Activated naive CD4-positive, alpha-beta T cell treated with anti-CD3 and anti-CD28 coated beads, Interleukin-2, amount 50 U/mL, for 24 hours (primary cell): ENCODE results near the gene TMEM9B.
A peak's percentile ranks its signal among the peaks of the same experiment; 100 is the strongest.

Experiments used
- H3K27ac Mint-ChIP-seq: one replicate; pipeline ENCODE4 v1.8.0; 2021; ENCODE audit warnings: mild to moderate bottlenecking, mixed read lengths
- H3K27me3 Mint-ChIP-seq: one replicate; pipeline ENCODE4 v1.8.0; 2021; ENCODE audit warnings: mixed read lengths
- H3K36me3 Mint-ChIP-seq: one replicate; pipeline ENCODE4 v1.8.0; 2021; ENCODE audit warnings: mixed read lengths
- H3K4me1 Mint-ChIP-seq: one replicate; pipeline ENCODE4 v1.8.0; 2021; ENCODE audit warnings: mixed read lengths
- H3K4me3 Mint-ChIP-seq: one replicate; pipeline ENCODE4 v1.8.0; 2021; ENCODE audit warnings: mild to moderate bottlenecking, mixed read lengths
- H3K9me3 Mint-ChIP-seq: one replicate; pipeline ENCODE4 v1.8.0; 2021; ENCODE audit warnings: mixed read lengths

TMEM9B gene

DNA sequence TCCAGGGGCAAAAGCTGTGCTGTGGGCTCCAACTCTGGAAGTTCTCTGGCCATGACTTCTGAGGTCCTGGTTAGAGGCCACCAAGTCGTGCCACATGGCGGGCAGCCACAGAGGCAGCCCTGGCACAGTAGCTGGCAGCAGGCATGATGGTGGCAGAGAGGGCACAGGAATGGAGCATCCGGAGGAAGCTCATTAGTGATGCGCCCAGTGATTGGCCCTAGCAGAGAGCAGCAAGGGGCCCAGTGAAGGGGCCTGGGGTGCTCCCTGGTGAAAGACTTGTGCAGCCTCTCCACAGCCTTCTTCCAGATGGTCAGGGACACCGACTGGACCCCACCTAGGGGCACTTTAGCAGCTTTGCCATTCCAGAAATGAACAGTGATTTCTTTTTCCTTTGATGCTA, 38.5 kb downstream of the TMEM9B start:
- H3K36me3 Mint-ChIP-seq = no peaks in the 10 kb centered on the region
- H3K4me3 Mint-ChIP-seq = no peak overlapping the region
- H3K9me3 Mint-ChIP-seq = no peaks in the 10 kb centered on the region
- H3K4me1 Mint-ChIP-seq = no peaks in the 10 kb centered on the region
- H3K27ac Mint-ChIP-seq = no peak overlapping the region
- no peaks in the 10 kb centered on the region for H3K27me3 Mint-ChIP-seq

DNA sequence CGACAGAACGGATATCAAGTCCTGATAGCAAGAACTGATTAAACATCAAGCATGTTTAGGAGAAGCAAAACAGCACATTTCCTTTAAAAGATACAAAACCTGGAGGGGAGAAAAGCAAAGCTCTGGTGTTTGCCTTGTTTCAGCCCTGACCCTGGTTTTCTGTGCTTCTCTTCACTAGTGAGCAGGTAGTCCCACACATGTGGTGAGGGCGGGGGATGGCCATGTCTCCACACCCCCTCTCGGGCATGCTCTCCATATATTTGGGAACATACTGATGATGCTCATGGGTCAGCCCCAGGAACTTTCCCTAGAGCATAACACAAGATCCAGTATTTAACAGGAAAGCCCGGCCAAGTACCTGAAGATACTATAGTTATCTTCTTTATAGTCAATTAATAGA, 41.6 kb downstream of the TMEM9B start:
- no peaks in the 10 kb centered on the region for H3K4me1 Mint-ChIP-seq
- H3K9me3 Mint-ChIP-seq = no peaks in the 10 kb centered on the region
- H3K27me3 Mint-ChIP-seq = no peaks in the 10 kb centered on the region
- H3K36me3 Mint-ChIP-seq = peaks cover 6% of the 10 kb centered on the region
- H3K27ac Mint-ChIP-seq = no peak overlapping the region
- H3K4me3 Mint-ChIP-seq = no peak overlapping the region

DNA sequence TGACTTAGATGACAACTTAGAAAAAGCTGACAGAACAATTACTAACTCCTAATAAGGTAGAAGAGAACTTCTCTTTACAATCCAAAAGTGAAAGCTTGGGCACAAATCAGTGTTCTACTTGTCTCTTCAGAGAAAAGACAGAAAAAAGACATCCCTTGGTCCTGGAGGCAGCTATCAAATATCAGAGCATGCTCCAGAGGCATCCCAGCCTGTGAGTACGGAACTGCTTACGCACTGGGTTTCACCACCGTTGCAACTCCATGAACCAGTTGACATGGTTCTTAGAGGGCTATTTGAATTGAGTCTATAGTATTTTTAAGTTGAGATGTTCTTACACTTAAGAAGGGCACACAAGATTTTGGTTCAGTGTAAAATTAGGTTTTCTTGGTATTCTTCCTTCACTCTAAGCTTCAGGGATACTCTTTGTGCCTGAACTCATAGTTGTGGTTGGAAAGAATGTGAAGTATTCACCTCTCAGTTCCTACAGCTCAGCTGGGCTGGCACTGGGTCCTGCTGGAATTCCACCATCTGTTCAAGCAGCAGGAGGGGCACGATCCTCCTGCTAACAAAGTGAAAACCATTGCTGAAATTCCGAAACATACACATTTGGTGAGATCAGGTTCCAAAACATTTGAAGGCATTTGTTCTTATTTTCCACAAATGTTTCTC, 47.0 kb downstream of the TMEM9B start:
- no peaks in the 10 kb centered on the region for H3K9me3 Mint-ChIP-seq
- H3K4me1 Mint-ChIP-seq = peaks cover 19% of the 10 kb centered on the region
- H3K27me3 Mint-ChIP-seq = no peaks in the 10 kb centered on the region
- no peak overlapping the region for H3K27ac Mint-ChIP-seq
- no peak overlapping the region for H3K4me3 Mint-ChIP-seq
- peaks cover 6% of the 10 kb centered on the region for H3K36me3 Mint-ChIP-seq

DNA sequence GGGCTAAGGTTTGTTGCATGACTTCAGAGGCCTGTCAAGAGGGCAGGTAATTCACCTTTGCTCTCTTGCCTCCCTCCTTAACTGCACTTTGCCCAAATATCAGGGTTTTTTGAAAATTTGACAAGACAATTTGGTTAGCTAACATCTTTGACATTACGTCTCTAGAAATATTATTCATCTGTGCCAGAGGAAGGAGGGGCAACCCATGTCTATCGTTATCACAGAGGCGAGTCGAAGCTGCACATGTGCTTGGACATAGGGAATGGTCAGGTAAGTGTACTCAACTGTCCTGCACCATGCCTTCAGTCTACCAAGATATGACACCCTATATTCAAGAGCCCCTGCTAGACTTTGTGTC, 49.6 kb downstream of the TMEM9B start:
- Mint-ChIP-seq H3K4me3 (peak overlapping the region; percentile 79), H3K4me1 (peaks cover 32% of the 10 kb centered on the region), H3K9me3 (no peaks in the 10 kb centered on the region), H3K27ac (peak overlapping the region; percentile 94), H3K27me3 (no peaks in the 10 kb centered on the region), H3K36me3 (peaks cover 6% of the 10 kb centered on the region)

DNA sequence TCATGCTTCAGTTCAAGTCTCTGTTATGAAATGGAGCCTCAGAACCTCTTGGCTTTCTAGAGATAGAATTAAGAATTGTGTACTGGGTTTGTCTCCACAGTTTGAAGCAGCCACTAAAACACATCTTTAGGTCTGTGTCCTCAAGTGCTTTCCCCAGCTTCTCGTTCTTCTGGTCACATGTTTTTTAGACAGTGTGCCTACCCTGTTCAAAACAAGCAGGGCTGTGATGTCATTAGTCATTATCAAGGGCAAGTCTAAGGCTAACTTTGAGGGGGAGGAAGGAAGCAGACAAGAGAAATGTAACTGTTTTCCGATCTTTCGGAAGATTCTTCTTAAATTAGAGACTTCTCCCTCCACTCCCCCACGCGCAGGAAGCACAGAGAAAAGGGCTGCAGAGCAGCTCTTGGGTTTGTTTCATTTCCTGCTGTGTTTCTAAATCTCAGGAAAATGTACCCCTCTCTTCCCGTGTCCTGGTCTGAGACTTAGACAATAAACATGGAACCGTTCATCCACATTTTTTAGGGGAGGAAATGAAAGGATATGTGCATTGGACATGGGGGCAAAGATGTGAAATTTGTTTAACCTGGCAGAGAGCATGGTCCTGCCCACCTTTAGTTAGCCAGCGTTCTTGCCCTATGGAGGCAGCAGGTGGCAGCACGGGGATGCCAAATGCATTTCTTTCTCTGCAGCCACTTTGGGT, 50.1 kb downstream of the TMEM9B start:
- Mint-ChIP-seq H3K4me3 (peak overlapping the region; percentile 79), H3K4me1 (peaks cover 37% of the 10 kb centered on the region), H3K9me3 (no peaks in the 10 kb centered on the region), H3K27me3 (no peaks in the 10 kb centered on the region), H3K27ac (peak overlapping the region; percentile 94), H3K36me3 (peaks cover 6% of the 10 kb centered on the region)

DNA sequence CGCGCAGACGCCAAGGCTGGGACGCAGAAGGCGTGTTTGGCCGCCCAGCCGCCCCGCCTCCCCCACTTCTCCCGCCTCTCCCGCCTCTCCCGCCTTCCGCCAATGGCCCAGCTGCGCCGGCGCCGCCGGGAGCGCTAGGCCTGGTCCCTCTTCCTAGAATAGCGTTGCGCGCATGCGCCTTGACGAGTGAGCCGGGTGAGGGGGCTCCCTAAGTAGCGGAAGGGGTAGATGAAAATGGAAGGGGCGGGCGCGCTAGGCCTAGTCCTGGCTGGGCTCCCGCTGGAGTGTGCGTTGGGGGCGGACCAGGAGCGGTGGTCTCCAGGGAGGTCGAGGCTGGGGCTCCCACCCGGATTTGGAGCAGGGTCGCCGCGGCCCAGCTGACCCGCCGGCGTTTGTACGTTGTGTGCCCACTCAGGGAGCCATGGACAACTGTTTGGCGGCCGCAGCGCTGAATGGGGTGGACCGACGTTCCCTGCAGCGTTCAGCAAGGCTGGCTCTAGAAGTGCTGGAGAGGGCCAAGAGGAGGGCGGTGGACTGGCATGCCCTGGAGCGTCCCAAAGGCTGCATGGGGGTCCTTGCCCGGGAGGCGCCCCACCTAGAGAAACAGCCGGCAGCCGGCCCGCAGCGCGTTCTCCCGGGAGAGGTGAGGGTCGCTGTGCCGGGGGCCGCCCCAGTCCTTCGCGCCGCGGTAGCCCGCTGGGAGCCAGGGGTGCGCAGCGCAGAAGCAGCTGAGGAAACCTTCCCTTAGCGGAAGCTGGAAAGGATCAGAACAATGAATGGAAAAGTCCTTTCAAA, 53.0 kb downstream of the TMEM9B start, which contains the start of gene AKIP1:
Gene AKIP1 (plus strand): TSS at position 161 of the 795 bp plus-strand sequence. CDS start 261 bp downstream, at position 422.
- Mint-ChIP-seq H3K27me3 (no peaks in the 10 kb centered on the region), H3K4me3 (peak within 1 kb of the TSS; percentile 95), H3K36me3 (no peaks in the 10 kb centered on the region), H3K4me1 (peaks cover 49% of the 10 kb centered on the region), H3K27ac (peak within 1 kb of the TSS; percentile 88), H3K9me3 (no peaks in the 10 kb centered on the region)

DNA sequence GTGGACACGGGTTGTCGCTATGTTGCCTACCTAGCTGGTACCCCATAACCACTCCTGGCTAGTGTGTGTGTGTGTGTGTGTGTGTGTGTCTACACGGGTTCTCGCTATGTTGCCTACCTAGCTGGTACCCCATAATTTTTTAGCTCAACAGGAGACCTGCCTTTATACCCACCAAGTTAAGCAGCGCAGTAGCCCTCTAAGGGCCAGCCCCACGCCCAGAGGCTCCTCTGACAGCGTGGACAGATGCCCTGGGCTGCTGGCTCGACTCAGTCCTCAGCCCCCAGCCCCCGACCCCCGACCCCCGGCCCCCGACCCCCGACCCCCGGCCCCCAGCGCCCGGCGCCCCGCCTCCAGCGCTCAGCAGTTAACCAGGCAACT, 53.6 kb downstream of the TMEM9B start:
- peaks cover 51% of the 10 kb centered on the region for H3K4me1 Mint-ChIP-seq
- H3K9me3 Mint-ChIP-seq = no peaks in the 10 kb centered on the region
- no peaks in the 10 kb centered on the region for H3K36me3 Mint-ChIP-seq
- H3K4me3 Mint-ChIP-seq = peak overlapping the region; percentile 84
- no peak overlapping the region for H3K27ac Mint-ChIP-seq
- H3K27me3 Mint-ChIP-seq = no peaks in the 10 kb centered on the region

DNA sequence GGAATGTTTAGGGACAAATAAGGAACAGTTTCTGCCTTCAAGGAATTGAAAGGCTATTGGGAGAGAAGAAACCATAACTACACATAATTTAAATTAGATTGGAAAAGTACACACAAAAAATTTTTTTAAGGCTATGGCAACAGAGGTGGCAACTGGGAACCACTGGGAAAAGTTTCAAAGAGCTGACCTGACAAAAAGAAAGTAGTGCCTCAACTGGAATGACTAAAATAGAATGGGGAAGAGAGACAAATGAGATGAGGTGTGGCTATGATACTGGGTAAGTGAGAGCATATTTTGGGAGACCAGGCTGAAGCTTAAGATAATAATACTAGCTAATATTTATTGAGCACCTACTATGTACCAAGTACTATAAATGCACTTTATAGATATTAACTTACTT, 56.1 kb downstream of the TMEM9B start:
- peaks cover 39% of the 10 kb centered on the region for H3K4me1 Mint-ChIP-seq
- H3K9me3 Mint-ChIP-seq = no peaks in the 10 kb centered on the region
- H3K4me3 Mint-ChIP-seq = no peak overlapping the region
- H3K27ac Mint-ChIP-seq = no peak overlapping the region
- H3K36me3 Mint-ChIP-seq = no peaks in the 10 kb centered on the region
- no peaks in the 10 kb centered on the region for H3K27me3 Mint-ChIP-seq

DNA sequence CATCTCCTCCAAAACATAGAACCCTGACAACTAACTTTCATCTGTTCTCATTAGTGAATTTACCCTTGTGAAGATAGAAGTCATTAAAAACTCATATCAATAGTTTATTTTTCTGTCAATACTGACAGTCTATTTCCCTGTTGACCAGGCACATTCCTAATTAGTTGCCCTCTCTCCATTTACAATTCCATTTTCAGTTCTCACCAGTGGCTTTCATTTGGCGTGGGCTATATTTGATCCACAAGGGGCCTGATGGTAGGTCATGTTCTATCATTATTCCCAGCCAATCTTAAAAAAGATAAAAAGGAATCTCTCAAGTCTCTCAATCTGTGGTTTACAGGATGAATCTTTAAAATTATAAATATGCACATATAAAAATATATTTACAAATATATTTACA, 57.1 kb downstream of the TMEM9B start:
- peaks cover 35% of the 10 kb centered on the region for H3K4me1 Mint-ChIP-seq
- H3K36me3 Mint-ChIP-seq = peaks cover 3% of the 10 kb centered on the region
- peaks cover 4% of the 10 kb centered on the region for H3K9me3 Mint-ChIP-seq
- no peak overlapping the region for H3K4me3 Mint-ChIP-seq
- H3K27me3 Mint-ChIP-seq = peaks cover 3% of the 10 kb centered on the region
- H3K27ac Mint-ChIP-seq = no peak overlapping the region

DNA sequence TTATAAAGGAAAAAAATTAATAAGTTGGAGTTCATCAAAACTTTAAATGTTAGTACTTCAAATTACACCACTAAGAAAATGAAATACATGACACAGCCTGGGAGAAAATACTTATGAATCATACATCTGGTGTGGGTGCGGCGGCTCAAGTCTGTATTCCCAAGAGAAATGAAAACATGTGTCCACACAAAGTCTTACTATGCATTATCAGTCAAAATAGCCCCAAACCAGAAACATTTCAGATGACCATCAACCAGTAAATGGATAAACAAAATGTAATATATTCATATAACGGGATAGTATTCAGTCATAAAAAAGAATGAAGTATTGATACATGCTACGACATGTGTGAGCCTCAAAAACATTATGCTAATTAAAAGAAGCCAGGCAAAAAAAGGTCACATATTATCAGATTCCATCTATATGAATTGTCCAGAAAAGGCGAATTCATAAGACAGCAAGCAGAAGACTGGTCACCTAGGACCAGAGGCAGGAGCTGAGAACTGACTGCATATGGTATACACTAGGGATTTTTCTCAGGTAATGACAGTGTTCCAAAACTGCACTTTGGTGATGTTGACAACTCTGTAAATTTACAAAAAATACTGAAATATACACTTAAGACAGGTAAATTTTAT, 58.6 kb downstream of the TMEM9B start:
- Mint-ChIP-seq H3K4me1 (peaks cover 34% of the 10 kb centered on the region), H3K27ac (no peak overlapping the region), H3K9me3 (peaks cover 5% of the 10 kb centered on the region), H3K36me3 (peaks cover 8% of the 10 kb centered on the region), H3K27me3 (peaks cover 3% of the 10 kb centered on the region), H3K4me3 (no peak overlapping the region)

DNA sequence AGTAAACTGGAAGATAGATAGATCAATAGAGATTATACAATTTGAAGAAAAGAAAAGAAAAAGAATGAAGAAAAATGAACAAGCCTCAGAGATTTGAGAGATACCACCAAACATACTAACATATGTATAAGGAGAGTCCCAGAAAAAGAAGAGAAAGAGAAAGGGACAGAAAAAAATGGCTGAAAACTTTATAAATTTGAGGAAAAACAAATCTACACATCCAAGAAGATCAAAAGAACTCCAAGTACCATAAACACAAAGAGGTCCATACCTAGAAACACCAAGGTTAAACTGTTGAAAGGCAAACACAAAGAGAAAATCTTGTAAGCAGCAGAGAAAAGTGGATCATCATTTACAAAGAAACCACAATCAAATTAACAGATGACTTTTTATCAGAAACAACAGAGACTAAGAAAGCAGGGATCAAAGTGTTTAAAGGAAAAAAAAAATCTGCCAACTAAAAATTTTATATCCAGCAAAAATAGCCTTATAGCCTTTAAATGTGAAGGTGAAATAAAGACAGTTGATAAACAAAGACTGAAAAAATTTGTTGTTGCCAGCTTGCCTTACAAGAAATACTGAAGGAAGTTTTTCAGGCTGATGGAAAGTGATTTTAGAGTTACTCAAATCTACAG, 65.0 kb downstream of the TMEM9B start:
- H3K36me3 Mint-ChIP-seq = peaks cover 11% of the 10 kb centered on the region
- H3K9me3 Mint-ChIP-seq = peaks cover 8% of the 10 kb centered on the region
- H3K4me1 Mint-ChIP-seq = no peaks in the 10 kb centered on the region
- H3K27me3 Mint-ChIP-seq = peaks cover 4% of the 10 kb centered on the region
- H3K4me3 Mint-ChIP-seq = no peak overlapping the region
- H3K27ac Mint-ChIP-seq = no peak overlapping the region
